ENCODE measurements around the gene ANKRD13A. TPM values are rescaled to one million over a fixed set of nuclear protein-coding genes. Genes with fewer than 3 reads are reported as not detected.

ANKRD13A gene
- total and polyA plus RNA-seq, 11 donors: 8.4 to 80.6 (median 24.4) TPM

GRCh38 chr12:110042264-110042663 lies 43.0 kb downstream of the ANKRD13A start:
- Histone ChIP-seq H3K9me3 (no peaks in the 10 kb centered on the region), H3K36me3 (peaks cover 0 to 43% (median 29%) of the 10 kb centered on the region in 9 donors), H3K27ac (peak overlapping the region in 11 of 12 donors; percentile 26 to 70 (median 46)), H3K4me3 (no peak overlapping the region), H3K4me1 (peaks cover 3 to 46% (median 18%) of the 10 kb centered on the region in 12 donors), H3K27me3 (no peaks in the 10 kb centered on the region)
- 44 to 73% (median 66%) methylated on average over 3 of the region's 3 CpGs for WGBS, 4 donors
- TF ChIP-seq POLR2A (IDR thresholded peaks at IDR 0.05) (no peak), CTCF (IDR thresholded peaks at IDR 0.05) (no peak)
- peak in 2 of 5 donors; percentile 50 to 61 for DNase-seq
- intact Hi-C loops (cut with DNase I): no loop called here
- ATAC-seq: peak; percentile 78 to 85 (median 82)

DNA sequence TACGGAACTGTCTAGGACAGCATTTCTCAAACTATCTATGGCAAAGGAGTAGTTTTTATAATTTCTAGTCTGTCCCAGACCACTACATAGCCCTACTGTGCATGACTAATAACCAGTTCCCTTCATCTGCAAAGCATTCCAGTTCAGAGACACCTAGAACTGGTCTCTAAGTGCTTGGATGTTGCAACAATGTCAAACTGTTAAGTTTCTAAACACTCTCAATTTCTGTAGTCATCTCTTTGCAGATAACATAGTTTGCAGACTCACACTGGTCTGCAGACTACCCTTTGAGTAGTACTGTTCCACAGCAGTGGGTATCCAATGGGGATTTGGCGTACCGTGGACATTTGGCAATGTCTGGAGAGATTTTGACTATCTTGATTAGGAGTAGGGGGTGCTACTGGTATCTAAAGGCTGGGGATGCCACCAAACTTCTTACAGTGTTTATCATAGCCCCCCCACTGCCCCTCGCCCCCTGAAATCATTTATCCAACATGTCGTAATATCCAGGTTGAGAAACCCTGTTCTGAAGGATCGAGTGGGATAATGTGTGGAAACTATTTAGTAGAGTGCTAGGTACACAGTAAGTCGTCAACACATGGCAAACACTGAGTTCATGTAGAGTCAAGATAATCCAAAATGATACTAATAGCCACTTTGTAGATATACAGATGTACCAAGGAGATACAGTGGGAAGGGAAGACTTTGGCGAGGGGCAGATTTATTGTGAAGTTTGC lies 47.4 kb downstream of the ANKRD13A start:
- Histone ChIP-seq H3K9me3 (no peaks in the 10 kb centered on the region), H3K4me3 (peak overlapping the region in 1 of 12 donors; percentile 99), H3K27ac (no peak overlapping the region), H3K27me3 (no peaks in the 10 kb centered on the region), H3K36me3 (peaks cover 0 to 14% (median 4%) of the 10 kb centered on the region in 9 donors), H3K4me1 (peaks cover 4 to 39% (median 28%) of the 10 kb centered on the region in 12 donors)
- ATAC-seq: no peak
- intact Hi-C loops (cut with DNase I): loop anchor here in 1 of 10 donors (5.0 kb wide), 1 partner anchor 49 kb away; the partner anchor contains the start of genes ANKRD13A and GIT2
- DNase-seq: no peak
- TF ChIP-seq CTCF (IDR thresholded peaks at IDR 0.05): no peak
- no peak for TF ChIP-seq POLR2A (IDR thresholded peaks at IDR 0.05)
- 93 to 98% (median 94%) methylated on average over 8 of the region's 8 CpGs for WGBS, 4 donors

- Histone ChIP-seq H3K4me3 (peak overlapping the region; percentile 59 to 99 (median 84)), H3K27me3 (no peaks in the 10 kb centered on the region), H3K27ac (peak overlapping the region in 1 of 12 donors; percentile 70), H3K9me3 (no peaks in the 10 kb centered on the region), H3K4me1 (peaks cover 4 to 37% (median 25%) of the 10 kb centered on the region in 12 donors), H3K36me3 (peaks cover 0 to 7% (median 0%) of the 10 kb centered on the region in 9 donors)
- 77 to 78% (median 78%) methylated on average over 14 of the region's 14 CpGs for WGBS, 4 donors
- ATAC-seq (no peak), DNase-seq (no peak)
- intact Hi-C loops (cut with DNase I): loop anchor here in 1 of 10 donors (5.0 kb wide), 1 partner anchor 50 kb away; the partner anchor contains the start of genes ANKRD13A and GIT2
- TF ChIP-seq CTCF (IDR thresholded peaks at IDR 0.05): no peak
- TF ChIP-seq POLR2A (IDR thresholded peaks at IDR 0.05): no peak
Observed at GRCh38 chr12:110047297-110047940, 48.2 kb downstream of the ANKRD13A start.
